GM06990 (cell line): ENCODE measurements around the gene COL6A3.
"Not testable (repeated sequence)": the region's sequence is repeated elsewhere in the genome, so short reads cannot be mapped to it uniquely, and the experiment has no call there.

Source experiments
- DNase-seq: peaks from one replicate; pipeline ENCODE4 v3.0.0-alpha.2; 2011; ENCODE audit not compliant: insufficient read length; ENCODE audit errors: extremely low read depth
- H3K27me3 ChIP-seq: replicated peaks from 2 replicates; pipeline ENCODE4 v1.6.0; 2011; ENCODE audit warnings: low read length; ENCODE audit not compliant: control insufficient read depth, insufficient read depth
- H3K36me3 ChIP-seq: 2 replicates; pipeline ENCODE4 v1.5.1; 2011; ENCODE audit warnings: low read length; ENCODE audit not compliant: control insufficient read depth, insufficient read depth
- H3K4me3 ChIP-seq: replicated peaks from 2 replicates; pipeline ENCODE4 v1.5.1; 2011; ENCODE audit warnings: low read depth, mild to moderate bottlenecking, control low read depth, low read length
- CTCF ChIP-seq: IDR thresholded peaks from 2 replicates; pipeline ENCODE4 v1.5.1; 2011; ENCODE audit warnings: low read length, control low read depth, mild to moderate bottlenecking, inconsistent platforms; ENCODE audit not compliant: insufficient read depth, poor library complexity, severe bottlenecking

Gene COL6A3

GRCh38 chr2:237354892-237355291 is 59.1 kb downstream of the COL6A3 start:
- no peak for DNase-seq
- Histone ChIP-seq H3K27me3 (peaks cover 7% of the 10 kb centered on the region), H3K4me3 (no peak overlapping the region), H3K36me3 (no peaks in the 10 kb centered on the region)
- no peak for TF ChIP-seq CTCF

- H3K27me3 ChIP-seq, H3K36me3 ChIP-seq, H3K4me3 ChIP-seq, DNase-seq: not testable (repeated sequence)
Measured at GRCh38 chr2:237354172-237354571, 59.8 kb downstream of the COL6A3 start.

GRCh38 chr2:237353215-237353614 is 60.7 kb downstream of the COL6A3 start:
- Histone ChIP-seq H3K4me3 (no peak overlapping the region), H3K27me3 (peaks cover 7% of the 10 kb centered on the region), H3K36me3 (no peaks in the 10 kb centered on the region)
- TF ChIP-seq CTCF: no peak
- DNase-seq: no peak

GRCh38 chr2:237352279-237352845 is 61.6 kb downstream of the COL6A3 start:
- no peaks in the 10 kb centered on the region for H3K36me3 ChIP-seq
- TF ChIP-seq CTCF: no peak
- no peak for DNase-seq
- H3K27me3 ChIP-seq: peaks cover 4% of the 10 kb centered on the region
- no peak overlapping the region for H3K4me3 ChIP-seq

- TF ChIP-seq CTCF: no peak
- no peak for DNase-seq
- no peaks in the 10 kb centered on the region for H3K36me3 ChIP-seq
- H3K4me3 ChIP-seq: no peak overlapping the region
- H3K27me3 ChIP-seq: peaks cover 3% of the 10 kb centered on the region
Measured at GRCh38 chr2:237351796-237352195, 62.2 kb downstream of the COL6A3 start.

- no peak for DNase-seq
- H3K27me3 ChIP-seq: peaks cover 3% of the 10 kb centered on the region
- no peaks in the 10 kb centered on the region for H3K36me3 ChIP-seq
- no peak overlapping the region for H3K4me3 ChIP-seq
- no peak for TF ChIP-seq CTCF
Measured at GRCh38 chr2:237351046-237351445, 62.9 kb downstream of the COL6A3 start.
